ENCODE measurements around the gene WDR46. TPM values are rescaled to one million over a fixed set of nuclear protein-coding genes. Genes with fewer than 3 reads are reported as not detected.

Gene WDR46
- total and polyA plus RNA-seq, 2 of the 13 experiments (the other 11 are each of a cell fraction or from before 2014, with no cell fraction given) = 47.4 to 105 TPM

DNA sequence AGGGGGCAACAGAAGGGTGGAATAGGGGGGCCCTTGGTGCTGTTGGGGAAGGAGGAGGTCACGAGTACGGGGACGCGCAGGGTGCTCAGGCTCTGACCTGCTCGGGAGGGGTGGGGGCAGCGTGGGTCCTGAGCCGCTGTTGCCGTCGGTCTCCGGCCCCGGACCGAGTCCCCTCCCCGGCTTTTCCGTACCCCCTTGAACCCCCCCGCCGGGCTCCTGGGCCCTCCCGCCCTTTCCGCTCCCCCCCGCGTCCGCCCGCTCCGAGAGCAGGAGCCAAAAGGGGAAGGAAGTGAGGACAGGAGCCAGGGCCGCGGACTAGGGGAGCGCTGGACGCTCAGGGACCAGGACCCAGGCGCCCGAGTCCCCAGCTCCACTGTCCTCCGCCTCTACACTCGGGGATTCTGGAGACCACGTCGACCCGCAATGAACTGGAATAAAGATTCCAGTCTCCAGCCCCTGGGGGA lies 9.8 kb upstream of the WDR46 start, which contains the start of gene RGL2 (continued):
- TF ChIP-seq, protein P1, sequence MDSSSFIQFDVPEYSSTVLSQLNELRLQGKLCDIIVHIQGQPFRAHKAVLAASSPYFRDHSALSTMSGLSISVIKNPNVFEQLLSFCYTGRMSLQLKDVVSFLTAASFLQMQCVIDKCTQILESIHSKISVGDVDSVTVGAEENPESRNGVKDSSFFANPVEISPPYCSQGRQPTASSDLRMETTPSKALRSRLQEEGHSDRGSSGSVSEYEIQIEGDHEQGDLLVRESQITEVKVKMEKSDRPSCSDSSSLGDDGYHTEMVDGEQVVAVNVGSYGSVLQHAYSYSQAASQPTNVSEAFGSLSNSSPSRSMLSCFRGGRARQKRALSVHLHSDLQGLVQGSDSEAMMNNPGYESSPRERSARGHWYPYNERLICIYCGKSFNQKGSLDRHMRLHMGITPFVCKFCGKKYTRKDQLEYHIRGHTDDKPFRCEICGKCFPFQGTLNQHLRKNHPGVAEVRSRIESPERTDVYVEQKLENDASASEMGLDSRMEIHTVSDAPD (CRISPR knock-in tag; IDR thresholded peaks at IDR 0.05) = 0 out of 2 replicates have a peak, but pooled peaks have one; percentile 11
- TF ChIP-seq, protein P2, sequence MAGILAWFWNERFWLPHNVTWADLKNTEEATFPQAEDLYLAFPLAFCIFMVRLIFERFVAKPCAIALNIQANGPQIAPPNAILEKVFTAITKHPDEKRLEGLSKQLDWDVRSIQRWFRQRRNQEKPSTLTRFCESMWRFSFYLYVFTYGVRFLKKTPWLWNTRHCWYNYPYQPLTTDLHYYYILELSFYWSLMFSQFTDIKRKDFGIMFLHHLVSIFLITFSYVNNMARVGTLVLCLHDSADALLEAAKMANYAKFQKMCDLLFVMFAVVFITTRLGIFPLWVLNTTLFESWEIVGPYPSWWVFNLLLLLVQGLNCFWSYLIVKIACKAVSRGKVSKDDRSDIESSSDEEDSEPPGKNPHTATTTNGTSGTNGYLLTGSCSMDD (CRISPR knock-in tag; IDR thresholded peaks at IDR 0.05) = no peak
- TF ChIP-seq GABPA (IDR thresholded peaks at IDR 0.05; ENCODE audit: low read depth, low read length) (peak; percentile 39; the same call in 1 of the 2 replicates), GABPA (CRISPR knock-in tag; IDR thresholded peaks at IDR 0.05; ENCODE audit: low read depth) (no peak), ZNF678 (CRISPR knock-in tag; IDR thresholded peaks at IDR 0.05) (0 out of 2 replicates have a peak, but pooled peaks have one; percentile 30), ZNF550 (CRISPR knock-in tag; IDR thresholded peaks at IDR 0.05; ENCODE audit: borderline replicate concordance) (0 out of 2 replicates have a peak, but pooled peaks have one; percentile 29), ZSCAN5A (CRISPR knock-in tag; IDR thresholded peaks at IDR 0.05; ENCODE audit: borderline replicate concordance) (0 out of 2 replicates have a peak, but pooled peaks have one; percentile 3), ZNF160 (CRISPR knock-in tag; IDR thresholded peaks at IDR 0.05) (0 out of 2 replicates have a peak, but pooled peaks have one; percentile 10), ZBTB14 (CRISPR knock-in tag; IDR thresholded peaks at IDR 0.05) (0 out of 2 replicates have a peak, but pooled peaks have one; percentile 34), DZIP1 (CRISPR knock-in tag; IDR thresholded peaks at IDR 0.05) (0 out of 2 replicates have a peak, but pooled peaks have one; percentile 45)
- TF ChIP-seq, protein P3, sequence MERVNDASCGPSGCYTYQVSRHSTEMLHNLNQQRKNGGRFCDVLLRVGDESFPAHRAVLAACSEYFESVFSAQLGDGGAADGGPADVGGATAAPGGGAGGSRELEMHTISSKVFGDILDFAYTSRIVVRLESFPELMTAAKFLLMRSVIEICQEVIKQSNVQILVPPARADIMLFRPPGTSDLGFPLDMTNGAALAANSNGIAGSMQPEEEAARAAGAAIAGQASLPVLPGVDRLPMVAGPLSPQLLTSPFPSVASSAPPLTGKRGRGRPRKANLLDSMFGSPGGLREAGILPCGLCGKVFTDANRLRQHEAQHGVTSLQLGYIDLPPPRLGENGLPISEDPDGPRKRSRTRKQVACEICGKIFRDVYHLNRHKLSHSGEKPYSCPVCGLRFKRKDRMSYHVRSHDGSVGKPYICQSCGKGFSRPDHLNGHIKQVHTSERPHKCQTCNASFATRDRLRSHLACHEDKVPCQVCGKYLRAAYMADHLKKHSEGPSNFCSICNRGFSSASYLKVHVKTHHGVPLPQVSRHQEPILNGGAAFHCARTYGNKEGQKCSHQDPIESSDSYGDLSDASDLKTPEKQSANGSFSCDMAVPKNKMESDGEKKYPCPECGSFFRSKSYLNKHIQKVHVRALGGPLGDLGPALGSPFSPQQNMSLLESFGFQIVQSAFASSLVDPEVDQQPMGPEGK (CRISPR knock-in tag; IDR thresholded peaks at IDR 0.05) = peak; percentile 87
- TF ChIP-seq, protein P4, sequence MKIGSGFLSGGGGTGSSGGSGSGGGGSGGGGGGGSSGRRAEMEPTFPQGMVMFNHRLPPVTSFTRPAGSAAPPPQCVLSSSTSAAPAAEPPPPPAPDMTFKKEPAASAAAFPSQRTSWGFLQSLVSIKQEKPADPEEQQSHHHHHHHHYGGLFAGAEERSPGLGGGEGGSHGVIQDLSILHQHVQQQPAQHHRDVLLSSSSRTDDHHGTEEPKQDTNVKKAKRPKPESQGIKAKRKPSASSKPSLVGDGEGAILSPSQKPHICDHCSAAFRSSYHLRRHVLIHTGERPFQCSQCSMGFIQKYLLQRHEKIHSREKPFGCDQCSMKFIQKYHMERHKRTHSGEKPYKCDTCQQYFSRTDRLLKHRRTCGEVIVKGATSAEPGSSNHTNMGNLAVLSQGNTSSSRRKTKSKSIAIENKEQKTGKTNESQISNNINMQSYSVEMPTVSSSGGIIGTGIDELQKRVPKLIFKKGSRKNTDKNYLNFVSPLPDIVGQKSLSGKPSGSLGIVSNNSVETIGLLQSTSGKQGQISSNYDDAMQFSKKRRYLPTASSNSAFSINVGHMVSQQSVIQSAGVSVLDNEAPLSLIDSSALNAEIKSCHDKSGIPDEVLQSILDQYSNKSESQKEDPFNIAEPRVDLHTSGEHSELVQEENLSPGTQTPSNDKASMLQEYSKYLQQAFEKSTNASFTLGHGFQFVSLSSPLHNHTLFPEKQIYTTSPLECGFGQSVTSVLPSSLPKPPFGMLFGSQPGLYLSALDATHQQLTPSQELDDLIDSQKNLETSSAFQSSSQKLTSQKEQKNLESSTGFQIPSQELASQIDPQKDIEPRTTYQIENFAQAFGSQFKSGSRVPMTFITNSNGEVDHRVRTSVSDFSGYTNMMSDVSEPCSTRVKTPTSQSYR (CRISPR knock-in tag; IDR thresholded peaks at IDR 0.05; ENCODE audit: borderline replicate concordance) = peak; percentile 53; the same call in 1 of the 2 replicates
